Thyroid gland (tissue), 4 donors: ENCODE data around the gene DLX4. TPM values are rescaled to one million over a fixed set of nuclear protein-coding genes. Genes with fewer than 3 reads are reported as not detected.

Experiments used
- DNase-seq, 2 donors: peaks; one replicate each; pipeline ENCODE4 v3.0.0-alpha.2; 2019
- H3K27ac ChIP-seq, 3 donors: fragments of 200-600 bp; sonication (generic); 1 replicate in 2 of 3; 2 replicates in 1 of 3; pipeline ENCODE4 v1.5.1; 2016 to 2019; ENCODE audit warnings: mild to moderate bottlenecking in 1 of 3, moderate library complexity in 1 of 3
- H3K27me3 ChIP-seq: fragments of 200-600 bp; sonication (generic); one replicate; pipeline ENCODE4 v1.5.1; 2019
- H3K36me3 ChIP-seq, 2 donors: fragments of 200-600 bp; sonication (generic); one replicate each; pipeline ENCODE4 v1.5.1; 2016 to 2019
- H3K4me1 ChIP-seq, 2 donors: fragments of 200-600 bp; sonication (generic); one replicate each; pipeline ENCODE4 v1.5.1; 2017 to 2019
- H3K4me3 ChIP-seq, 3 donors: fragments of 200-600 bp; sonication (generic); replicated peaks in 1 of 3; 1 replicate in 2 of 3; 2 replicates in 1 of 3; pipeline ENCODE4 v1.5.1; 2016; ENCODE audit warnings: mild to moderate bottlenecking in 1 of 3
- H3K9me3 ChIP-seq: fragments of 200-600 bp; sonication (generic); one replicate; pipeline ENCODE4 v1.5.1; 2017
- CTCF ChIP-seq, 6 experiments: fragments of 200-600 bp in 3 of 6; fragments of 450-650 bp in 3 of 6; sonication (generic) in 3 of 6; IDR thresholded peaks; one replicate each; pipeline ENCODE4 v1.5.1; 2016 to 2019; ENCODE audit warnings: antibody characterized with exemption in 6 of 6, mild to moderate bottlenecking in 2 of 6, inconsistent platforms in 1 of 6, moderate library complexity in 1 of 6
- POLR2A ChIP-seq, 2 donors: fragments of 450-650 bp; IDR thresholded peaks; one replicate each; pipeline ENCODE4 v1.6.1; 2017; ENCODE audit warnings: antibody characterized with exemption in 2 of 2, mild to moderate bottlenecking in 2 of 2, moderate library complexity in 1 of 2
- WGBS, 2 donors: methylation state at CpG; one replicate each; pipeline ENCODE4 v1.1.5; 2017; 5-methylcytosine and 5-hydroxymethylcytosine counted together
- intact Hi-C: fragments of 100-400 bp; cut with DNase I; formaldehyde crosslinking; loops from one replicate; pipeline ENCODE4 v1.15.1; 2023
- total RNA-seq, 4 donors: library from RNA; depleted of rRNA; stranded (reverse); fragments of >200 nt; gene quantifications; one replicate each; pipeline ENCODE4 v1.2.3, GENCODE V29; 2016

The DLX4 gene
- total RNA-seq, 4 donors from 2014 or later: 0.56 to 1.2 TPM; not detected in 2

GRCh38 chr17:49939318-49939717 lies 29.7 kb upstream of the DLX4 start:
- Histone ChIP-seq H3K9me3 (no peaks in the 10 kb centered on the region), H3K4me3 (no peak overlapping the region), H3K4me1 (no peaks in the 10 kb centered on the region), H3K27ac (no peak overlapping the region), H3K27me3 (no peaks in the 10 kb centered on the region), H3K36me3 (no peaks in the 10 kb centered on the region)
- 88 to 90% methylated on average over 7 of the region's 7 CpGs for WGBS, 2 donors
- no peak for TF ChIP-seq CTCF (IDR thresholded peaks at IDR 0.05)
- no peak for TF ChIP-seq POLR2A (IDR thresholded peaks at IDR 0.05)
- DNase-seq: no peak
- intact Hi-C loops: no loop called here

GRCh38 chr17:49941427-49941826 lies 27.6 kb upstream of the DLX4 start:
- no peaks in the 10 kb centered on the region for H3K36me3 ChIP-seq
- DNase-seq: no peak
- no peak overlapping the region for H3K4me3 ChIP-seq
- H3K27me3 ChIP-seq: no peaks in the 10 kb centered on the region
- H3K27ac ChIP-seq: no peak overlapping the region
- intact Hi-C loops: no loop called here
- TF ChIP-seq CTCF (IDR thresholded peaks at IDR 0.05): no peak
- H3K9me3 ChIP-seq: no peaks in the 10 kb centered on the region
- WGBS, 2 donors: 51 to 62% methylated on average over 6 to 10 of the region's 10 CpGs
- H3K4me1 ChIP-seq: no peaks in the 10 kb centered on the region

- H3K36me3 ChIP-seq: no peaks in the 10 kb centered on the region
- no peaks in the 10 kb centered on the region for H3K4me1 ChIP-seq
- intact Hi-C loops: no loop called here
- no peak overlapping the region for H3K4me3 ChIP-seq
- 90 to 92% methylated on average over 5 of the region's 5 CpGs for WGBS, 2 donors
- TF ChIP-seq CTCF (IDR thresholded peaks at IDR 0.05) (no peak), POLR2A (IDR thresholded peaks at IDR 0.05) (no peak)
- H3K27ac ChIP-seq: no peak overlapping the region
- DNase-seq: no peak
- H3K27me3 ChIP-seq: no peaks in the 10 kb centered on the region
- no peaks in the 10 kb centered on the region for H3K9me3 ChIP-seq
These were observed 26.0 kb upstream of the DLX4 start for GRCh38 chr17:49942947-49943346.

- H3K9me3 ChIP-seq: no peaks in the 10 kb centered on the region
- DNase-seq: no peak
- H3K36me3 ChIP-seq: no peaks in the 10 kb centered on the region
- intact Hi-C loops: no loop called here
- no peaks in the 10 kb centered on the region for H3K27me3 ChIP-seq
- no peaks in the 10 kb centered on the region for H3K4me1 ChIP-seq
- no peak overlapping the region for H3K4me3 ChIP-seq
- 43 to 53% methylated on average over 19 to 26 of the region's 26 CpGs for WGBS, 2 donors
- no peak for TF ChIP-seq POLR2A (IDR thresholded peaks at IDR 0.05)
- TF ChIP-seq CTCF (IDR thresholded peaks at IDR 0.05): no peak
- H3K27ac ChIP-seq: no peak overlapping the region
These were observed 24.6 kb upstream of the DLX4 start for GRCh38 chr17:49944273-49944870.

GRCh38 chr17:49946208-49946607 lies 22.8 kb upstream of the DLX4 start:
- TF ChIP-seq POLR2A (IDR thresholded peaks at IDR 0.05): no peak
- TF ChIP-seq CTCF (IDR thresholded peaks at IDR 0.05): no peak
- WGBS, 2 donors: 72 to 76% methylated on average over 5 to 7 of the region's 8 CpGs
- Histone ChIP-seq H3K4me3 (no peak overlapping the region), H3K36me3 (no peaks in the 10 kb centered on the region), H3K27ac (no peak overlapping the region), H3K4me1 (no peaks in the 10 kb centered on the region), H3K27me3 (no peaks in the 10 kb centered on the region), H3K9me3 (no peaks in the 10 kb centered on the region)
- DNase-seq: no peak
- intact Hi-C loops: no loop called here
